B cell (primary cell): ENCODE data around the gene NPEPL1. TPM values are rescaled to one million over a fixed set of nuclear protein-coding genes. Genes with fewer than 3 reads are reported as not detected.

ENCODE experiments used
- ATAC-seq: fragments of 200-7000 bp; cut with Tn5 transposase; one replicate; pipeline ENCODE4 v1.10.0; 2021; ENCODE audit warnings: low read depth, mild to moderate bottlenecking, moderate number of reproducible peaks, moderate library complexity
- CTCF ChIA-PET: fragments of 350-600 bp; sonication (Branson Sonifier 250); formaldehyde crosslinking; loops from one replicate; lab custom pipeline; 2021; ENCODE audit warnings: antibody characterized with exemption, inconsistent platforms; lab: Charles Lee
- POLR2A ChIA-PET: fragments of 350-600 bp; sonication (Branson Sonifier 250); formaldehyde crosslinking; loops from one replicate; lab custom pipeline; 2021; ENCODE audit warnings: antibody characterized with exemption; lab: Charles Lee
- DNase-seq: peaks from one replicate; pipeline ENCODE4 v3.0.0; 2013
- H2AFZ ChIP-seq: 2 replicates; pipeline ENCODE4 v1.6.1; 2012; ENCODE audit warnings: mild to moderate bottlenecking, low read depth, low read length; ENCODE audit not compliant: insufficient read depth, poor library complexity, severe bottlenecking
- H3K27ac ChIP-seq, 2 donors: 1 replicate in 1 of 2; 2 replicates in 1 of 2; pipeline ENCODE4 v1.5.1; 2012 to 2013; ENCODE audit warnings: low read length in 2 of 2, mild to moderate bottlenecking in 2 of 2, moderate library complexity in 1 of 2
- H3K27me3 ChIP-seq, 4 experiments: fragments of 200-600 bp in 1 of 4; sonication (generic) in 1 of 4; replicated peaks in 1 of 4; 1 replicate in 2 of 4; 2 replicates in 2 of 4; pipeline versions ENCODE4 v1.6.1 to v1.7.0; 2013 to 2016; ENCODE audit warnings: low read length in 3 of 4, mild to moderate bottlenecking in 2 of 4, mixed read lengths in 1 of 4, moderate library complexity in 1 of 4; ENCODE audit not compliant: insufficient read depth in 4 of 4, control insufficient read depth in 3 of 4; ENCODE audit errors: control extremely low read depth in 1 of 4
- H3K36me3 ChIP-seq, 2 experiments: replicated peaks in 1 of 2; 1 replicate in 1 of 2; 2 replicates in 1 of 2; pipeline versions ENCODE4 v1.6.1 to v1.7.1; 2013; ENCODE audit warnings: low read length in 1 of 2; ENCODE audit not compliant: insufficient read depth in 2 of 2, control insufficient read depth in 1 of 2; ENCODE audit errors: control extremely low read depth in 1 of 2, extremely low read depth in 1 of 2
- H3K4me1 ChIP-seq, 2 donors: fragments of 200-600 bp in 1 of 2; sonication (generic) in 1 of 2; 1 replicate in 1 of 2; 2 replicates in 1 of 2; pipeline versions ENCODE4 v1.5.1 to v1.6.1; 2013 to 2017; ENCODE audit warnings: low read length in 2 of 2; ENCODE audit not compliant: control insufficient read depth in 2 of 2, insufficient read depth in 2 of 2
- H3K4me2 ChIP-seq: replicated peaks from 2 replicates; pipeline ENCODE3; 2012; ENCODE audit warnings: mild to moderate bottlenecking, low read depth, low read length; ENCODE audit not compliant: poor library complexity, severe bottlenecking
- H3K4me3 ChIP-seq, 5 experiments: fragments of 200-600 bp in 1 of 5; sonication (generic) in 1 of 5; 1 replicate in 3 of 5; 2 replicates in 2 of 5; pipeline versions ENCODE4 v1.5.1 to v1.7.0; 2011 to 2016; ENCODE audit warnings: low read length in 4 of 5, mild to moderate bottlenecking in 4 of 5, low read depth in 2 of 5, control low read depth in 1 of 5, moderate library complexity in 1 of 5; ENCODE audit not compliant: insufficient read depth in 1 of 5; ENCODE audit errors: control extremely low read depth in 1 of 5, extremely low read depth in 1 of 5
- H3K79me2 ChIP-seq: fragments of 200-600 bp; sonication (generic); one replicate; pipeline ENCODE4 v1.6.0; 2016; ENCODE audit warnings: low read length; ENCODE audit not compliant: control insufficient read depth, insufficient read depth
- H3K9ac ChIP-seq: fragments of 200-600 bp; sonication (generic); 2 replicates; pipeline ENCODE4 v1.6.1; 2017; ENCODE audit warnings: mild to moderate bottlenecking, low read length, moderate library complexity
- H3K9me3 ChIP-seq, 3 donors: one replicate each; pipeline versions ENCODE4 v1.6.1 to v1.7.1; 2013; ENCODE audit warnings: low read length in 2 of 3; ENCODE audit not compliant: control insufficient read depth in 2 of 3, insufficient read depth in 1 of 3; ENCODE audit errors: control extremely low read depth in 1 of 3
- H4K20me1 ChIP-seq: 2 replicates; pipeline ENCODE4 v1.6.0; 2012; ENCODE audit warnings: mild to moderate bottlenecking, low read length; ENCODE audit not compliant: insufficient read depth, control insufficient read depth, poor library complexity, severe bottlenecking
- H3K27ac Mint-ChIP-seq: one replicate; pipeline ENCODE4 v1.8.0; 2021; ENCODE audit warnings: mixed read lengths
- H3K27me3 Mint-ChIP-seq: one replicate; pipeline ENCODE4 v1.8.0; 2021; ENCODE audit warnings: mixed read lengths
- H3K4me1 Mint-ChIP-seq: one replicate; pipeline ENCODE4 v1.8.0; 2021; ENCODE audit warnings: mixed read lengths
- H3K4me3 Mint-ChIP-seq: one replicate; pipeline ENCODE4 v1.8.0; 2021; ENCODE audit warnings: mixed read lengths
- H3K9me3 Mint-ChIP-seq: one replicate; pipeline ENCODE4 v1.8.0; 2022; ENCODE audit warnings: mixed read lengths; ENCODE audit not compliant: insufficient read depth
- CTCF ChIP-seq: fragments of 200-600 bp; IDR thresholded peaks from one replicate; pipeline ENCODE4 v1.8.0; 2022; ENCODE audit warnings: antibody characterized with exemption, mild to moderate bottlenecking
- EZH2 ChIP-seq: IDR thresholded peaks from 2 replicates; pipeline ENCODE4 v1.6.1; 2012; ENCODE audit warnings: borderline replicate concordance, low read depth, mild to moderate bottlenecking, moderate library complexity, low read length; ENCODE audit not compliant: insufficient read depth, poor library complexity, severe bottlenecking
- WGBS: methylation state at CpG from one replicate; pipeline ENCODE4 v1.1.5; 2013; ENCODE audit warnings: missing lambda C conversion rate; ENCODE audit not compliant: insufficient coverage; 5-methylcytosine and 5-hydroxymethylcytosine counted together
- intact Hi-C: fragments of 100-400 bp; cut with micrococcal nuclease; formaldehyde crosslinking; loops from one replicate; pipeline ENCODE4 v1.10.0; 2022
- polyA plus RNA-seq: library from polyadenylated mRNA; depleted of rRNA; stranded (reverse); fragments of >200 nt; gene quantifications from 2 replicates; pipeline ENCODE4 v1.2.3, GENCODE V29; 2012
- total RNA-seq, 2 donors: library from RNA; stranded (reverse); fragments of 120-200 nt in 1 of 2; gene quantifications; 1 replicate in 1 of 2; 2 replicates in 1 of 2; pipeline versions ENCODE4 v1.2.3 to v1.2.4, GENCODE V29; 2013 to 2022

Gene NPEPL1
- total and polyA plus RNA-seq, 2 donors (not counting 1 experiment from before 2014, with no cell fraction given): 34.3 to 45.1 TPM

GRCh38 chr20:58660855-58661597 lies 31.6 kb upstream of the NPEPL1 start:
- H3K9ac ChIP-seq: no peak overlapping the region
- H3K4me1 ChIP-seq: peaks cover 0 to 3% of the 10 kb centered on the region in 2 donors
- Mint-ChIP-seq H3K9me3 (no peaks in the 10 kb centered on the region), H3K27me3 (no peaks in the 10 kb centered on the region), H3K4me1 (peaks cover 32% of the 10 kb centered on the region), H3K27ac (no peak overlapping the region), H3K4me3 (no peak overlapping the region)
- WGBS: 65% methylated on average over 13 of the region's 14 CpGs
- intact Hi-C loops: no loop called here
- ATAC-seq (no peak), DNase-seq (no peak)
- H3K27me3 ChIP-seq: no peaks in the 10 kb centered on the region
- TF ChIP-seq CTCF (no peak), EZH2 (no peak)
- H3K4me2 ChIP-seq: no peak overlapping the region
- H3K4me3 ChIP-seq: no peak overlapping the region
- CTCF ChIA-PET: no interaction called here
- H3K9me3 ChIP-seq: no peaks in the 10 kb centered on the region
- H3K27ac ChIP-seq: no peak overlapping the region
- POLR2A ChIA-PET: no interaction called here
- H2AFZ ChIP-seq: no peak overlapping the region
- H3K79me2 ChIP-seq: peaks cover 72% of the 10 kb centered on the region
- peaks cover 2 to 18% of the 10 kb centered on the region in 2 experiments for H3K36me3 ChIP-seq
- H4K20me1 ChIP-seq: peaks cover 71% of the 10 kb centered on the region
